UCSD-AML1 (cell line): ENCODE measurements around the gene GINS1.
"Not testable (repeated sequence)": the region's sequence is repeated elsewhere in the genome, so short reads cannot be mapped to it uniquely, and the experiment has no call there.

ENCODE experiments used
- DNase-seq: peaks from one replicate; lab custom pipeline; 2025; ENCODE audit not compliant: unreplicated experiment; lab: John Stamatoyannopoulos, UW

Gene GINS1

GRCh38 chr20:25389858-25390537 is 17.5 kb upstream of the GINS1 start:
- peak; percentile 41 for DNase-seq

- peak; percentile 96 for DNase-seq
These were observed 16.6 kb upstream of the GINS1 start, which contains the start of gene ABHD12 for GRCh38 chr20:25390538-25391528. ABHD12 (minus strand) TSS chr20:25390835; CDS start chr20:25390703, 132 bp downstream.

GRCh38 chr20:25394276-25394675 is 13.2 kb upstream of the GINS1 start:
- no peak for DNase-seq

- no peak for DNase-seq
These were observed 12.5 kb upstream of the GINS1 start for GRCh38 chr20:25394996-25395395.

GRCh38 chr20:25397096-25397495 is 10.4 kb upstream of the GINS1 start:
- no peak for DNase-seq

- no peak for DNase-seq
These were observed 9.7 kb upstream of the GINS1 start for GRCh38 chr20:25397821-25398220.

DNA sequence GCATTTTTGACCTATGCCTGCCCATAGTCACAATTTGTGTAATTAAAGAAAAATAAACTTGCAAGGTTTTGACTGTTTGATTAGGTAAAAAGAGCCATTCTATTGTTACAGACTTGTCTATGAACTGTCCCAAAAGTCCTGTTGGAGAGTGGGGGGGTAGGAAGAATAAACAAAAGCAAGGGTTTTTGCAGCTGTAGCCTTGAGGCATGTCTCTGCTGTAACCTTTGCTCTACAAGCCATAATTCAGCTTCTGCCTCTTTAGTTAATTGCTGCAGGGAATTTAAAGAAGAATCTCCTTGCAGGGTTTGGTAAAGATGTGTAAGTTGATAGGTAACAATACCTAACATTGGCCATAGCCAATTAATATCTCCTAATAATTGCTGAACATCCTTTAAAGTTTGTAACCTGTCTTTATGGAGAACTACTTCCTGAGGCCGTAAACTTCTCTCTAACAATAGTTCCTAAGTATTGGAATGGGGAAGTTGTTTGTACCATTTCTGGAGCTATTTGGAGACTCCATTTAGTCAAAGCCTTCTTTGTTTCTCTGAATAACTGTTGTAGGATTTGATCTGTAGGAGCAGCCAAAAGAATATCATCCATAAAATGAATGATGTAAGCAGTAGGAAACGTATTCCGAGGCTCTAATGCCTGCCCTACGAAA is 9.0 kb upstream of the GINS1 start:
- no peak for DNase-seq

DNA sequence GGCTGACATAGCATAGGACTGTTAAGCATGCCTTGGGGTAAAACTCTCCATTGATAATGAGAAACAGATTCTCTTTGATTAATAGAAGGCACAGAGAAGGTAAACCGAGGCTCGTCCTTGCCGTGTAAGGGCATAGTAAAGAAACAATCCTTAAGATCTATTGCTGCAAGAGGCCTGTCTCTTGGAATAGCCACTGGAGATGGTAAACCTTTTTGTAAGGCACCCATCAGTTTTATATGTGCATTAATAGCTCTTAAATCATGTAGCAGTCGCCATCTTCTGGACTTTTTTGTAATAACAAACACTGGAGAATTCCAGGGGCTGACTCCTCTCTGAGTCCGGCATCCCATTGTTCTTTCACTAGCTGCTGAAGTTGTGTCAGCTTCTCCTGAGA is 8.4 kb upstream of the GINS1 start:
- DNase-seq = no peak

- not testable (repeated sequence) for DNase-seq
These were observed 7.2 kb upstream of the GINS1 start for GRCh38 chr20:25400291-25400732.

GRCh38 chr20:25402583-25402982 is 4.9 kb upstream of the GINS1 start:
- no peak for DNase-seq

GRCh38 chr20:25408170-25408547 is 686 bp downstream of the GINS1 start:
- DNase-seq = no peak

GRCh38 chr20:25408890-25409289 is 1.4 kb downstream of the GINS1 start:
- DNase-seq = no peak

DNA sequence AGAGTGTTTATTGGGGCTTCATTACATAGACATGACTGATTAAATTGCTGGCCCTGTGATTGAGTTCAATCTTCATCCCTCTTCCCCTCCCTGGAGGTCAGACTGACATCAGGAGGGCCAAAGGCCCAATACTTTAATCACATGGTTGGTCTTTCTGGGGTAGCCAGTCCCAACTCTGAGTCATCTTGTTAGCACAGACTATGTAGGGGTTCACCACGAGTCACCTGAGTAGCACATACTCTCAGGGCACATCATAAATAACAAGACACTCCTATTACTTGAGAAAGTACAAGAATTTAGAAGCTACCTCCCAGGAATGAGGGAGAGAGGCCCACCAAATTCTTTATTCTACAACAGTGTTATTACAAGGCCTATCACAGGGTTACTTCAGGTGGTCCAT is 11.3 kb downstream of the GINS1 start:
- DNase-seq = no peak

- no peak for DNase-seq
These were observed 13.6 kb downstream of the GINS1 start for GRCh38 chr20:25421102-25421501.

DNA sequence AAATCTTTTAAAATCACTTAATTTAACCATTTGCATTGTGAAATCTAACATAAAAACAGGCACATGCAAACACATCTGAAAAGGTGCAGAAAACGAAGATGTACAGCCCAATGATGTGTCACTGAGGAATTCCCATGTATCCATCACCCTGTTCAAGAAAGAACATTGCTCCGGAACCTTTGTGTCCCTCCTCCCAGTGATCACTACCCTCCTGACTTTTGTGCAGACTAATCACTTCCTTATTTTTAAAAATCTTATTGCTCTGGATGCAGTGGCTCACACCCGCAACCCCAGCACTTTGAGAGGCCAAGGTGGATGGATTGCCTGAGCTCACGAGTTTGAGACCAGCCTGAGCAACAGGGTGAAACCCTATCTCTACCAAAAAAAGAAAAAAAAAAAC is 14.6 kb downstream of the GINS1 start:
- DNase-seq = no peak

GRCh38 chr20:25424536-25424935 is 17.1 kb downstream of the GINS1 start:
- no peak for DNase-seq

DNA sequence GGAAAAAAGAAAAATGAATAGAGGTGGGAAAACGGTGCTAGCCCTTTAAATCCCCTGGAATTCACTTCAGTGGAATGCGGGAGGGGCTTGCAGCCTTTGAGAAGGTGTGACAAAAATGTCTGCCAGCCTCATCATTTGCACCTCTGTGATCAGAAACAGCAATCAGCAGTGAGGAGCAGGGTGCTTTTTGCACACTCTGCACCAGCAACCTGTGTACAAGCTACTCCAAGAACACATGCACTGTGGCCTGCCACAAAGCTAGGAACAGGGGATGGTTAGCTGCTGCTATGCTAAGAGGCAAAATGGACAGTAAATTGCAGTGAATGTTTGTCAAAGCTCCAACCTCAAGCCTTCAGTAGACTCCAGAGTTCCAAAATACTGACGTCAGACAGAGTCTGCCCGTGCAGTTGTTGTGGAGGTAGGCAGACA is 29.7 kb downstream of the GINS1 start:
- DNase-seq = no peak

GRCh38 chr20:25439328-25439727 is 31.9 kb downstream of the GINS1 start:
- no peak for DNase-seq

DNA sequence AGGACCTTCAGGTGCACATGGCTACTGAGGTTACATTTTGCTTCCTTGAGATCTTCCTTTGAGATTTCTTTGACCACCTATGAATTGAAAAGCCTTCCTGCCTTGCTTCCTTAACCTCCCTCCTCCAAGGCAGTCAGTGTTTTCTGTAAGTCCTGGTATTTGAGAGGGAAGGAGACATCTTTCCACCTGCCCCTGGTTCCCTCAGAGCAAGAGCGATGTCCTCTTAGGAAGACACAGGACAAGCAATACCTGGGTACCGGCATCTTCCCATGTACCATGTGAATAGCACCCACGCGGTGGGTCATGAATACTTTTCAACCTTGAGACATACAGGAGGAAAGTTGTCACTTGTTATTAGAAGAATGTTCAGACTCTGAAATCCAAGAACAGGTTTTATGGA is 37.1 kb downstream of the GINS1 start:
- no peak for DNase-seq

- no peak for DNase-seq
These were observed 40.2 kb downstream of the GINS1 start for GRCh38 chr20:25447671-25448070.

- DNase-seq = no peak
These were observed 44.9 kb downstream of the GINS1 start for GRCh38 chr20:25452333-25452732.
